HG03045 (cell line): ENCODE measurements around the gene PAF1.

Experiments used
- ATAC-seq: cut with Tn5 transposase; IDR thresholded peaks from one replicate; pipeline ENCODE4 v1.9.1; 2021; ENCODE audit warnings: mild to moderate bottlenecking, moderate library complexity; ENCODE audit not compliant: unreplicated experiment

The PAF1 gene

GRCh38 chr19:39406656-39407409 is 15.9 kb upstream of the PAF1 start, which contains the start of gene ZFP36:
TSS of gene ZFP36 (plus strand) at chr19:39406847. CDS start at chr19:39406905, 58 bp downstream.
- ATAC-seq: peak; percentile 21

- ATAC-seq: no peak
These were observed 15.2 kb upstream of the PAF1 start for GRCh38 chr19:39405958-39406655.

DNA sequence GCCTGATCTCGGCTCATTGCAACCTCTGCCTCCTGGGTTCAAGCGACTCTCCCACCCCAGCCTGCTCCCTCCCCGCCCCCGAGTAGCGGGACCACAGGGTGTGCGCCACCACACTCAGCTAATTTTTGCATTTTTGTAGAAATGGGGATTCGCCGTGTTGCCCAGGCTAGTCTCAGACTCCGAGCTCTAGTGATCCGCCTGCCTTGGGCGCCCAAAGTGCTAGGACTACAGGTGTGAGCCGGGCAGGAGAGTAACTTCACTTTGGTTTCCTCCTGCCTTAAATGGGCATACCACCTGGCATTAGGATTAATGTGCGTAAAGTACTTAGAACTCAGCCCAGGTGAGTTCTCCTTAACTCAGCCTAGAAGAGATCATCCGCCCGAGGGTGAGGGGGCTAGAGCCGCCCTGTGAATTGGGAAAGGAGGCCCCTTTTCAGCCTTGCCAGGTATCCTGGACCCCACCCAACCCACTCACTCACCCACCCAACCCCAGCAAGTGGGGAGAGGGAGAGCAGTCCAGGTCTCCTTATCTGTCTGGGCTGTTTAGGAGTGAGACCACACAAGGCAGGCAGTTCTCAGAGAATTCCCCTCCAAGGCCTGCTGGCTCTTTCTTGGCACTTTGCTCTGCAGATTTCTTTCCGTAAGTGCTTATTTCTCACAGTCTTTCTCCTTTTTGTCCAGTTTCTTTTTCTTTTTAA is 14.5 kb upstream of the PAF1 start:
- ATAC-seq: no peak

GRCh38 chr19:39403331-39404312 is 12.7 kb upstream of the PAF1 start:
- ATAC-seq: peak; percentile 16

GRCh38 chr19:39402346-39403300 is 11.7 kb upstream of the PAF1 start:
- ATAC-seq: peak; percentile 32

GRCh38 chr19:39401549-39402345 is 10.8 kb upstream of the PAF1 start:
- no peak for ATAC-seq

DNA sequence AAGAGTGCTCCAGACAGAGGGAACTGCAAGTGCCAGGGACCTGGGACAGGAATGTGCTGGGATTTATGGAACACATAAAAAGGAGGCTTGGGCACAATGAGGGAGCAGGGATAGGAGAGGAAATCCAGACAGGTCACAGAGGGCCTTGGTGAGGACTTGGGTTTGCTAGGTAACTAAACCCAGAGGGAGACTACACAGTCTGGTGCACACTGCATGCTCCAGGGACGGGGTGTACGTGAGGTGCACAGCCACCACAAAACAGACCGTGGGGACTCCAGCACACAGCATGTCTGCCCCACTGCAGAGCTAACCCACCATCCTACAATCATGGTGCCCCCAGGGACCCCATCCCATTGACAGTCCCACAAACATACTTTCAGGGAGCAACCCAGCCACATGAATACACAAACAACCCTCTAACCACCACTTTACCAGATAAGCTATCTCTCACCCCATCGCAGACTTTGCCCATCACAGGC is 10.2 kb upstream of the PAF1 start:
- no peak for ATAC-seq

DNA sequence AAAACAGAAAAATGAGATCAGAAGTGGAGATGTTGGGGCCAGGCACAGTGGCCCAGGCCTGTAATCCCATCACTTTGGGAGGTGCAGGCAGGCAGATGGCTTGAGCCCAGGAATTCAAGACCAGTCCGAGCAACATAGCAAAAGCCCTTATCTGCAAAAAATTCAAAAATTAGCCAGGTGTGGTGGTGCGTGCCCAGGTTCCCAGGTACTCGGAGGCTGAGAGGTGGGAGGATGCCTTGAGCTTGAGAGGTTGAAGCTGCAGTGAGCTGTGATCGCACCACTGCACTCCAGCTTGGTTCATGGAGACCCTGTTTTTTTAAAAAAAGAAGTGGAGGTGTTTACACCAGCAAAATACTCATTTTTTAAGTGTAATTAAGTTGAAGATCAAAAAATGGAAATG is 9.2 kb upstream of the PAF1 start:
- no peak for ATAC-seq

DNA sequence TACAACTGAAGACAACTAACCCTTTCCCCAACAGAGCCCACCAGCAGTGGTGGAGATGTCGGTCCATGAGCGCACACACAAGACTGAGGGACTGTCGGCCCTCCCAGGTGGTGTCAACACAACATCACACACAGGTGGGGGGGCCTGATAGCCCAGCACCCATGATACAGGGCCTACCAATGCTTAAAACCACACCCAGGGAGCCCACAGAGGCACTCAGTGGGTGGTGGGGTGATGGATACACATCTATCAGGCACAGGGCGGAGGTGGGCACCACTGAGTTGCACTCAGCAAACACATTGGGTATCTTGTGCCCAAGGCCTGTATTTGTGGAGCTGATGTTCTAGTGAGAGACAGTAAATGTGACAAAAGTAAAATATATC is 8.8 kb upstream of the PAF1 start:
- ATAC-seq: no peak

GRCh38 chr19:39398297-39398864 is 7.5 kb upstream of the PAF1 start:
- ATAC-seq: no peak

GRCh38 chr19:39397360-39398296 is 6.7 kb upstream of the PAF1 start:
- peak; percentile 35 for ATAC-seq

GRCh38 chr19:39390451-39390750 is 505 bp downstream of the PAF1 start:
- ATAC-seq: no peak

DNA sequence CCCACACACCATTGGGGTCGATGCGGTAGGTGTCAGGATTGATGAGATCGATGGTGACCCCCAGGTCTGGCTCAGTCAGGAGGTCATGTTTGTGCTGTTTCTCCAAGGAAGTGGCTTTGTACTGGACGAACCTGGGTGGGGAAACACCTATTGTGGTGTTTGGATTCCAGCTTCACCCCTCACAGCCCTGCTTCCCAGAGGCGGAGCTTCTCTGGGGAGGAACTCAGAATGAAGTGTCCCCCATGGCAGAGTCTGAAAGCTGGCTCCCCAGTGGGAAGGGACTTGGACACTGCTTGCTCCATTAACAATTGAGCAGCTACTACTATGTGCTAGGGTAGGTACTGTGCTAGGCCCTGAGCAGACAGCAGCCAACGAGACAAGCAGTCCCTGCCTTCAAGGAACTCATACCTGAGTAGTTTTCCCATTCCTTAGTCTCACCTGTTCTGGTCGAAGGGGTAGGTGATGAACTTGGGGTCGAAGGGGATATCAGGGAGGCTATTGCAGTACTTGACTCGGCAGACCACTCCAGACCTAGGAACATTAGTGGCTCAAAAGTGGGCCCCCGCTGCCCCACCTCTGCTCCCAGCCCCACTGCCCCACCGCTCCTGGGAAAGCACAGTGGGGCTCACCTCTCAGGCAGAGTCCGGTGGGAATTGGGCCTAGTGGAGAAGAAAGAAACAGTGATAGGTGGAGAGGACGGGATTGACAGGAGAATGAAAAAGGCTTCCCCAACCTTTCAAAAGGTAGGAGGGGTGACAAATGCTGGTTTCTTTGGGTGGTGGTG is 1.1 kb downstream of the PAF1 start:
- ATAC-seq: no peak

DNA sequence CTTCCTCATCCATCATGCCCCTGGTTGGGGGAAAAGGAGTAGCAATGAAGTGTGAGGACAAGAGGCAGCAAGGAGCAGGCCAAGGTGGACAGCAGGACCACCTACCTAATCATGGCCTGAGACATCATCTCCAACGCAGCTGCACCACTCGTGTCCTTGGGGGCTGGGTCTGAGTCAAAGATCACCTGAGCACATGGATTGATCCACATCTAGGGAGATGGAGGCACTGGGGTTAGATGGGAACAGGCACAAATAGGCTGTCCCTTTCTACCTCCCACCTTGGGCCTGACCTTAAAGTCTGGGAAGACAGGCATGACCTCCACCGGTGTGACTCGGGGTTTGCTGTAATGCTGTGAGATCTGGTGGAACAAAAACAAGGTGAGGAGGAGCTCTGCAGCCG is 2.2 kb downstream of the PAF1 start:
- ATAC-seq: no peak

DNA sequence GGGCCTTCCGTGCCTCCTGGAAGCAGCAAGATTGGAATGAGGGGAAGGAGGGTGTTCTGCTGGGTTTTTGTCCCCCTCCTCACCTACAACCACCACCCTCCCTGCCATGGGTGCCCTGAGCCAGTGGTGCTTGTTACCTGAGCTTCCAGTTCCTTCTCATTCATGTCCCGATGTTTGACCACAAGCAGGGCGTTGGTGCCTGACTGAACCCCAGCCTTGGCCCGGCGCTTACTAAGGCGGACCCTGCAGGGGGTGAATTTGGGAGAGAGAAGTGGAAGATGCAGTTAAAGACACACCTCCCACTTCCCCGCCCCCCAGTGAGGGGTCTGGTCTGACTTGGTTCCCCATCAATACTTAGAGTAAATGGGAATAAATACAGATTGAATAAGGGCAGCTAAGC is 4.3 kb downstream of the PAF1 start:
- ATAC-seq: no peak

- no peak for ATAC-seq
These were observed 5.1 kb downstream of the PAF1 start for GRCh38 chr19:39385629-39386411.
